GM12878 (cell line): ENCODE data around the gene FAM227A. TPM values are rescaled to one million over a fixed set of nuclear protein-coding genes. Genes with fewer than 3 reads are reported as not detected.

ENCODE experiments used
- ATAC-seq: fragments of 200-7000 bp; cut with Tn5 transposase; 3 replicates; pipeline ENCODE4 v1.9.1; 2020; ENCODE audit warnings: mild to moderate bottlenecking, moderate library complexity
- BruUV-seq: library from RNA; stranded (reverse); fragments of 400-500 nt; replicated peaks from 2 replicates; lab custom pipeline; 2021; lab: Mats Ljungman, UMichigan
- CTCF ChIA-PET: fragments of 300-600 bp; sonication (Branson Sonifier 250); formaldehyde crosslinking; extraction: SDS; loops from one replicate; lab custom pipeline; 2021; ENCODE audit warnings: inconsistent platforms; lab: Yijun Ruan, JAX
- POLR2A ChIA-PET: fragments of 350-600 bp; formaldehyde crosslinking; extraction: SDS; loops from one replicate; lab custom pipeline; 2021; ENCODE audit warnings: inconsistent platforms; lab: Charles Lee
- RAD21 ChIA-PET: fragments of 300-600 bp; sonication (Branson Sonifier 250); formaldehyde crosslinking; loops from one replicate; lab custom pipeline; 2023; ENCODE audit warnings: antibody characterized with exemption; ENCODE audit not compliant: unreplicated experiment; lab: Charles Lee
- SMC1A ChIA-PET: fragments of 300-600 bp; sonication (Branson Sonifier 250); formaldehyde crosslinking; loops from one replicate; lab custom pipeline; 2023; ENCODE audit not compliant: unreplicated experiment, uncharacterized antibody; lab: Charles Lee
- DNase-seq: peaks from one replicate; pipeline ENCODE4 v3.0.0-alpha.2; 2011; ENCODE audit warnings: low read depth, low spot score
- FAIRE-seq: peaks from 3 replicates; lab custom pipeline; 2011; peaks lifted over from hg19 to GRCh38; lab: Jason Lieb, UNC
- H2AFZ ChIP-seq: 2 replicates; pipeline ENCODE4 v1.6.0; 2011; ENCODE audit warnings: low read depth, low read length, control low read depth; ENCODE audit not compliant: control insufficient read depth
- H3K27ac ChIP-seq: 2 replicates; pipeline ENCODE4 v1.5.1; 2011; ENCODE audit warnings: control low read depth; ENCODE audit not compliant: control insufficient read depth, insufficient read depth
- H3K27me3 ChIP-seq, 2 experiments: replicated peaks in 1 of 2; 2 replicates each; pipeline versions ENCODE4 v1.6.0 to v1.6.1; 2011; ENCODE audit warnings: low read length in 1 of 2; ENCODE audit not compliant: control insufficient read depth in 2 of 2, insufficient read depth in 2 of 2
- H3K36me3 ChIP-seq, 2 experiments: 2 replicates each; pipeline ENCODE4 v1.5.1; 2011; ENCODE audit warnings: low read length in 1 of 2; ENCODE audit not compliant: control insufficient read depth in 2 of 2, insufficient read depth in 2 of 2
- H3K4me1 ChIP-seq: 2 replicates; pipeline ENCODE4 v1.6.1; 2011; ENCODE audit warnings: mild to moderate bottlenecking, low read length, moderate library complexity, mixed read lengths; ENCODE audit not compliant: control insufficient read depth, insufficient read depth
- H3K4me2 ChIP-seq: 2 replicates; pipeline ENCODE4 v1.6.0; 2011; ENCODE audit warnings: control low read depth; ENCODE audit not compliant: control insufficient read depth, insufficient read depth
- H3K4me3 ChIP-seq: fragments of 200-600 bp; sonication (generic); 2 replicates; pipeline ENCODE4 v1.5.1; 2016
- H3K79me2 ChIP-seq: 2 replicates; pipeline ENCODE4 v1.6.0; 2011; ENCODE audit warnings: low read length; ENCODE audit not compliant: control insufficient read depth, insufficient read depth
- H3K9ac ChIP-seq: 2 replicates; pipeline ENCODE4 v1.8.0; 2011; ENCODE audit warnings: low read length, control low read depth, mixed read lengths; ENCODE audit not compliant: control insufficient read depth, insufficient read depth
- H3K9me3 ChIP-seq: replicated peaks from 3 replicates; pipeline ENCODE4 v1.5.1; 2011; ENCODE audit warnings: mild to moderate bottlenecking, low read length; ENCODE audit not compliant: control insufficient read depth, insufficient read depth
- H4K20me1 ChIP-seq: 2 replicates; pipeline ENCODE4 v1.6.0; 2011; ENCODE audit not compliant: control insufficient read depth, insufficient read depth
- ASH2L ChIP-seq: fragments of 300-600, 200-600 bp; sonication (generic); IDR thresholded peaks from 2 replicates; pipeline ENCODE4 v1.6.1; 2017; ENCODE audit warnings: low read depth, mild to moderate bottlenecking, borderline replicate concordance
- E2F4 ChIP-seq: IDR thresholded peaks from 2 replicates; pipeline ENCODE4 v1.6.1; 2012; ENCODE audit warnings: low read depth, low read length, improper control_type of control experiment
- E2F8 ChIP-seq: fragments of 450-650 bp; IDR thresholded peaks from 2 replicates; pipeline ENCODE4 v1.6.1; 2018; ENCODE audit warnings: mild to moderate bottlenecking, low read depth, moderate library complexity; ENCODE audit not compliant: partially characterized antibody
- EP300 ChIP-seq, 2 experiments: fragments of 150-350 bp in 1 of 2; IDR thresholded peaks; 2 replicates each; pipeline ENCODE4 v1.6.1; 2011 to 2012; ENCODE audit warnings: low read depth in 2 of 2, low read length in 2 of 2, borderline replicate concordance in 1 of 2, improper control_type of control experiment in 1 of 2, inconsistent platforms in 1 of 2; ENCODE audit not compliant: control insufficient read depth in 1 of 2
- HDAC2 ChIP-seq: fragments of 200-600 bp; sonication (generic); IDR thresholded peaks from 2 replicates; pipeline ENCODE4 v1.6.1; 2017
- IKZF2 ChIP-seq, 2 experiments: fragments of 450-650 bp; IDR thresholded peaks; 2 replicates each; pipeline ENCODE4 v1.6.1; 2017; ENCODE audit warnings: mild to moderate bottlenecking in 2 of 2, moderate library complexity in 2 of 2
- MEF2B ChIP-seq: fragments of 450-650 bp; IDR thresholded peaks from 2 replicates; pipeline ENCODE4 v1.6.1; 2018; ENCODE audit warnings: mild to moderate bottlenecking, moderate library complexity; ENCODE audit not compliant: partially characterized antibody, poor library complexity, severe bottlenecking
- POLR2AphosphoS2 ChIP-seq: IDR thresholded peaks from 2 replicates; pipeline ENCODE4 v1.6.1; 2011; ENCODE audit warnings: low read depth, mild to moderate bottlenecking, low read length, improper control_type of control experiment, moderate library complexity
- PRDM15 ChIP-seq: fragments of 450-650 bp; formaldehyde crosslinking; IDR thresholded peaks from 2 replicates; pipeline ENCODE4 v1.4.0; 2020; ENCODE audit warnings: mild to moderate bottlenecking, moderate library complexity
- SMAD5 ChIP-seq: IDR thresholded peaks from 2 replicates; pipeline ENCODE4 v1.6.1; 2016; ENCODE audit warnings: antibody characterized with exemption, low read depth
- SREBF2 ChIP-seq: IDR thresholded peaks from 2 replicates; pipeline ENCODE4 v1.6.1; 2012; ENCODE audit warnings: mild to moderate bottlenecking, low read length
- SUZ12 ChIP-seq: fragments of 200-600 bp; sonication (generic); IDR thresholded peaks from one replicate; pipeline ENCODE4 v1.6.1; 2018; ENCODE audit warnings: antibody characterized with exemption, mild to moderate bottlenecking; ENCODE audit not compliant: unreplicated experiment
- TCF7 ChIP-seq: IDR thresholded peaks from 2 replicates; pipeline ENCODE4 v1.6.1; 2014; ENCODE audit warnings: antibody characterized with exemption, borderline replicate concordance
- YBX1 ChIP-seq: fragments of 450-650 bp; IDR thresholded peaks from 2 replicates; pipeline ENCODE4 v1.6.1; 2016; ENCODE audit warnings: antibody characterized with exemption
- WGBS: methylation state at CpG from one replicate; pipeline ENCODE4 v1.1.6; 2016; ENCODE audit warnings: low lambda C conversion rate; ENCODE audit not compliant: insufficient replicate concordance, insufficient coverage; ENCODE audit errors: missing lambda C conversion rate; 5-methylcytosine and 5-hydroxymethylcytosine counted together
- in situ Hi-C: fragments of 300-500 bp; cut with MboI; formaldehyde crosslinking; loops from 9 replicates; pipeline ENCODE4 v1.14.3; 2018; ENCODE audit warnings: mixed read lengths
- intact Hi-C: fragments of 100-400 bp; cut with micrococcal nuclease; formaldehyde crosslinking; loops from one replicate; pipeline ENCODE4 v1.14.2; 2022; ENCODE audit not compliant: unreplicated experiment
- polyA plus RNA-seq, 11 experiments: library from polyadenylated mRNA; depleted of rRNA in 4 of 11; unstranded in 6 of 11; stranded (reverse) in 5 of 11; fragments of >200 nt; fragmentation: Nextera tagmentation in 4 of 11; fragmentation: Illumina TruSeq in 1 of 11; extraction: Ambion mirVana in 4 of 11; extraction: Trizol in 1 of 11; gene quantifications; 1 replicate in 1 of 11; 2 replicates in 10 of 11; pipeline versions ENCODE4 v1.2.1 to v1.2.3, GENCODE V29; 2011 to 2016; ENCODE audit warnings: inconsistent platforms in 2 of 11, missing spikeins in 2 of 11, low read depth in 1 of 11
- total RNA-seq, 4 experiments: library from RNA; depleted of rRNA in 3 of 4; stranded (reverse); fragments of >200 nt in 3 of 4; fragmentation: Illumina TruSeq in 1 of 4; extraction: Trizol in 1 of 4; gene quantifications; 2 replicates each; pipeline versions ENCODE4 v1.2.1 to v1.2.3, GENCODE V29; 2013 to 2021
- TF ChIP-seq, protein P1 (sequence below): IDR thresholded peaks from 2 replicates; pipeline ENCODE4 v1.6.1; 2011; ENCODE audit warnings: mild to moderate bottlenecking, low read depth, low read length, moderate library complexity; ENCODE audit not compliant: insufficient replicate concordance

FAM227A gene
- total and polyA plus RNA-seq, 10 of the 15 experiments (the other 5 are each of a cell fraction or from before 2014, with no cell fraction given), result 0.02 to 0.59 (median 0.25) TPM

- RAD21 ChIA-PET, result no interaction called here
- CTCF ChIA-PET, result no interaction called here
- ATAC-seq (no peak), DNase-seq (no peak), FAIRE-seq (no peak)
- in situ Hi-C loops, result no loop called here
- H3K79me2 ChIP-seq, result no peaks in the 10 kb centered on the region
- POLR2A ChIA-PET, result interaction anchor here (0.6 kb wide), 1 partner anchor 66 kb away, joined by 6 read pairs; no protein-coding TSS in a partner anchor
- no peak overlapping the region for H3K9ac ChIP-seq
- no TSS peak for BruUV-seq
- no peaks in the 10 kb centered on the region for H4K20me1 ChIP-seq
- intact Hi-C loops, result no loop called here
- no peaks in the 10 kb centered on the region for H3K36me3 ChIP-seq
- H3K9me3 ChIP-seq, result no peaks in the 10 kb centered on the region
- no peak overlapping the region for H3K27ac ChIP-seq
- H3K4me1 ChIP-seq, result no peaks in the 10 kb centered on the region
- SMC1A ChIA-PET, result no interaction called here
- H3K27me3 ChIP-seq, result peaks cover 0 to 3% of the 10 kb centered on the region in 2 experiments; a peak in 2 of 4 replicates
- no peak overlapping the region for H3K4me3 ChIP-seq
- WGBS, result 94% methylated on average over 2 of the region's 2 CpGs
- no peak overlapping the region for H3K4me2 ChIP-seq
- no peak overlapping the region for H2AFZ ChIP-seq
- no peak for TF ChIP-seq E2F4
- TF ChIP-seq IKZF2 (IDR thresholded peaks at IDR 0.05), result no peak
- TF ChIP-seq ASH2L, result no peak
- no peak for TF ChIP-seq HDAC2
- TF ChIP-seq, protein P1, sequence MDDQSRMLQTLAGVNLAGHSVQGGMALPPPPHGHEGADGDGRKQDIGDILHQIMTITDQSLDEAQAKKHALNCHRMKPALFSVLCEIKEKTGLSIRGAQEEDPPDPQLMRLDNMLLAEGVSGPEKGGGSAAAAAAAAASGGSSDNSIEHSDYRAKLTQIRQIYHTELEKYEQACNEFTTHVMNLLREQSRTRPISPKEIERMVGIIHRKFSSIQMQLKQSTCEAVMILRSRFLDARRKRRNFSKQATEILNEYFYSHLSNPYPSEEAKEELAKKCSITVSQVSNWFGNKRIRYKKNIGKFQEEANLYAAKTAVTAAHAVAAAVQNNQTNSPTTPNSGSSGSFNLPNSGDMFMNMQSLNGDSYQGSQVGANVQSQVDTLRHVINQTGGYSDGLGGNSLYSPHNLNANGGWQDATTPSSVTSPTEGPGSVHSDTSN, result no peak
- no peak for TF ChIP-seq SREBF2
- TF ChIP-seq TCF7, result no peak
- TF ChIP-seq E2F8, result no peak
- TF ChIP-seq POLR2AphosphoS2, result no peak
- TF ChIP-seq YBX1, result no peak
- TF ChIP-seq EP300 (IDR thresholded peaks at IDR 0.05; ENCODE audit: borderline replicate concordance in 1 of 2, control insufficient read depth in 1 of 2, low read depth in 2 of 2, low read length in 2 of 2), result no peak
- TF ChIP-seq PRDM15, result no peak
- TF ChIP-seq SMAD5, result no peak
- no peak for TF ChIP-seq SUZ12
- TF ChIP-seq MEF2B, result no peak
Observed at GRCh38 chr22:38638216-38638615, 18.0 kb downstream of the FAM227A start.
